UCSD-AML1 (cell line): ENCODE results near the gene KMT2C.

Experiments used
- DNase-seq: peaks from one replicate; lab custom pipeline; 2025; ENCODE audit not compliant: unreplicated experiment; lab: John Stamatoyannopoulos, UW

The KMT2C gene

DNA sequence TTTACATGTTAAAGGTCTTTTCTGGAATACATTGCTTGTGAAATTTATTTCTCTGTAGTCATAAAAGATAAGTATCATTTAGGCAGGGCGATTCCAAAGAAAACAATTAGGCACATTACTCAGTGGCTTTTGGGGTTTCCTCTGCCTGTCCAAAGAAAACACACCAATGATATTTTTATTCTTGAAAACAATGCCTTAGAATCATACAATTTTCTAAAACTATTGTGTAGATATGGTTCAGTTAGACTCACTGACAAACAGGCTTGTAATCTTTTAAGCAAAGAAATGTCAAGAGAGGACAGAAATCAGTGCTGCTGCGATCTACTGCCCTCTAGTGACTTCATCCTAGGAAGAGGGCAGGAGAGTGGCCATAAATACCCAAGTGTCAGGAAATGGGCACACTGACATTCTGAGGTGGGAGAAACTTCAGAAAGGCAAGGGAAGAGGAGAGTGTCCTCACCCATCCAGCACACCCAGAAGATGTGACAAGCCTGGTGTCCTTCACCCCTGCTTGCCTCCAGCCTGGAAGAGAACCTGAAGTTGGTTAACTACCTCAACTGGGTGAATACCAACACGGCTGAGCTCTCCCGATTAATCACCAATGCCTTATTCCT, 289.8 kb downstream of the KMT2C start:
- peak; percentile 8 for DNase-seq

DNA sequence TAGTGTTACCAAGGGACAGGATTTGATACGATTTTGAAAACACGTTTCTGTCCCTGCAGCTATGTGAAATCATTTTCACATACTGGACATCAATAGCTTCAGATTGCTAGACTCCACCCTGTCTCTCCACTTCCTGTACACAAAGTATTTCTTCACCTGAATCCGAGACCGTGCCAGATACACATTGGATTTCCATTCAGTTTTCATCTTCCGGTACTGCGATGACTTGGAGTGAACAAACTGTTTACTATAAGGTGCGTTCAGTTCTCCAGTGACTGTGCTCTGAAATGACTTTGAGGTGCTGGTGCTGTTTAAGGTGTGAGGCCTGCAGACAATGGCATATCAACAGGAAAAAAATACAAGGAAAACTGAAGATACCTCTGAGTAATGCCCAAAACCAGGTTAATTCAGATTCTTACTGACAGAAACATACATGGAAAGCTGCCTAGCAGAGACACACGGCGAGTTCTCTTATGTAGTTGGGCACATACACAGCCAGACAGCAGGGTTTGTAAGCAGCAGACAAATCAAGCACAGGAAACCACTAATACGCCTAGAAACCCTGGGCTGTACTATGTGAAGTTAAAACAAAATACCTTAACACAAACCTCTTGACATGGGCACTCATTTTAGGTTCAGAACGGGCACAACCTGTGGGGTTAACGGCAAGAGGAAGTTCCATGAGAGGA, 291.1 kb downstream of the KMT2C start:
- DNase-seq: no peak

DNA sequence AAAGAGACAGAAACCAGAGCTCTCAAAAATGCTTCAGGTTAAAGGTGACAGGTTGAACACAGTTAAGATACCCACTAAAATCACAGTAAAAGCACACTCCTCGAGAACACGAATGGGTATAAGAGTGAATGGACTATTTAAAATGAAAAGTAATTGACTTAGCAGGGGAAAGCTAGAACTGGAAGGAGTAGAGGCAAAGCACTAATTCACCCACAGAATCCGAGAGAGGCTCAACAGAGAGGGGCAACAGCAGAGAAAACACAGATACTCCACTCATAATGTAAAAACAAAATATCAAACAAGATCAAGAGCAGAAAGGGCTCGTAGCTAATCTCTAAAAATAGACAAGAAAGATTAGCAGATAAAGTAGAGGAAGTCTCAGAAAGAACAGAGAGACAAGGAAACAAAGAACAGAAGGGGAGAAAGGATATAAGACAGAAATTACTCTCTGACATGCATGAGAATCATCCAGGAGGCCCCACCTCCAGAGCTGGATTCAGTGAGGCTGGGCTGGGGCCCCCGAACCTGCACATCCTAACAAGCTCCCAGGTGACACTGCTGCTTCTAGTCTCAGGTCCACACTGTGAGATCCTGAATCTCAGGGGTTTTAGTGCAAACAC, 292.7 kb downstream of the KMT2C start:
- no peak for DNase-seq

DNA sequence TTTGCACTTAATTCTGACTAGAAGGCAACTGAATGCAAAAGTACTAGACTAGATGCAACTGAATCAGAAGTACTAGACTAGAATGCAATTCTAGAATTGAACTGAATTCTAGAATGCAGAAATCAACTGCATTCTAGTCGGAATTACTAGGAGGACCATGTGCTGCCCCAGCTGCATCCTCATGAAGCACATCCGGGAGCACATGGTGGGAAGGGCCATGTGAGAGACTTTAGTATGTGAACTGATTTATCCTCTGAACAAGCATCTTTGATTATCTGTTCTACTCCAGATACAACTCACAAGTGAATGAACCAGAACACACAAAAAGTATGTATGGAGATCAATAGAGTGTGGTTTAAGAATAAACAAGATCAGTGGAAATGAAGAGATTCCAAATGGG, 295.2 kb downstream of the KMT2C start:
- no peak for DNase-seq

DNA sequence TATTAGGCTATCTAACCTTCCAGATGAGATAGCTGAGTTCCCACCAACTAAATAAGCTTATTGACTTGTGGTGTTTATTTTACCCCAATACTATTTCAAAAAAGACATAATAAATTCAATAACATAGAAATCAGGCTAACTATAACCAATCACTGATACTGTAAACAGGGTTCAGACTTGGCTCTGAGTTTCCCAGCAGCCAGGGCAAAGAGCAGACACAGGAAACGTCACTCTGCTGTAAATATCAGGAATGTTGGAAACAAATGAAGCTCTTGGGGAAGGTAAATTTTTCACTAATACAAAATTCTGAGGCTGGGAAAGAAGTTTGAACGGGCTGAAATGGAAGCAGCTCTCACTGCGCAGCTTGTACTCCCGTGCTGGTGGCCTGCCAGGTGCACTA, 295.7 kb downstream of the KMT2C start:
- DNase-seq: no peak

DNA sequence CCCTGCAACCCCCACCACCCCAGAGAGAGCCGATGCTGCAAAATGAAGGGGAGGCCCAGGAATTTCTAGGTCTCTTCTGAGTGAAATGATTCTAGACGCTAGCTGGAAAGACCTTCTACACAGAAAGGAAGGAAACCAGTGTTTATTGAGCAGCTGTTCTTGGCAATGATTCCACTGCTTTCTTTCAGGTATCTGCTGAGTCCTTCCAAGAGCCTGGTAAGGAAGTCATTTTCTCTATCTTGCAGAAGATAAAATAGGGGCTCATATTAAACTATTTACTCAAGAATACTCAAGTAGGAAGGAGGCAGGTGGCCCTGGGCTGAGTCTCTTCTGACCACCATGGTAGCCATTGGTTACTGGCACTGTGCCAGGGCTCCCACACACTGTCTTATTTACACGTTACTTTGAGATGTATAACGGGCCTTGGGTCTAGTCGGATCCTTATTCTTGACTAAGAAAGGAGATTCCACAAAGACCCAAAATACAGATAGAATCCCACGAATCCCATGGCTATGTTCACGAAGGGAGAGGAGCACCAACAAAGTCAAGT, 298.3 kb downstream of the KMT2C start:
- no peak for DNase-seq

DNA sequence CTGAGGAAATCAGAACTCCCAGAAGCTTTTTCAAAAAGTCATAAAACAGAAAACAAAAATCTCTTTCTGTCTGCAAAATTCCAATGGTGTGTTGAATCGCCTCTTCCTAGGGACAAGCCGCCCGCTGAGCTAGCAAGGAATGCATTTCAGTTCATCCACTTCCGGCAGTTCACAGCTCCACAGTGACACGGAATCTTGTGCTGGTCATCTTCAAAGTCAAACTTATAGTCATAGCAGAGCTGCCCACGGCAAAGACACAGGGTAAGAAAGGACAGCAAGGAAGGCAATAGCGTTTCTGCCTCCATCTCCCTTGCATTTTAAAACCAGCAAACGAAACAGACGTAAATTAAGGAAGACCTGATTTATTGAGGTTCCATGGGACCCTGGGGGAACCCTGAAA, 299.1 kb downstream of the KMT2C start:
- no peak for DNase-seq

DNA sequence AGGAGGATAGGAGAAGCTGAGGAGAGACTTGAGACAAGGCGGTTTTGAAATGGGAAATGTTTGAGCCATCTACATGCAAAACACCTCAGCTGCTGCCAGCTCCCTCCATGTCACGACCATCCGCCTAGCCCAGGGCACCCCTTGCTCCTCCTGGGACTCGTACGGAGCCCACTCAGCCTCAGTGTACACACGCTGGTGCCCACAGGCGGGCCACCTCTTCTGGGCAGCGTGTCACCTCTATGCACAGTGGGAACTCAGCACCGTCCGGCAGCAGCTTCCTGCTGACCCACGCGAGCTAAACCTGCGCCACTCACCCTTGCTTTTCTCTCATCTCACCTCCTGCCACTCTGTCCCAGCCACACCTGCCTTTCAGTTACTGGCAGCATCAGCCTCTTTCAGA, 302.0 kb downstream of the KMT2C start:
- DNase-seq: no peak

DNA sequence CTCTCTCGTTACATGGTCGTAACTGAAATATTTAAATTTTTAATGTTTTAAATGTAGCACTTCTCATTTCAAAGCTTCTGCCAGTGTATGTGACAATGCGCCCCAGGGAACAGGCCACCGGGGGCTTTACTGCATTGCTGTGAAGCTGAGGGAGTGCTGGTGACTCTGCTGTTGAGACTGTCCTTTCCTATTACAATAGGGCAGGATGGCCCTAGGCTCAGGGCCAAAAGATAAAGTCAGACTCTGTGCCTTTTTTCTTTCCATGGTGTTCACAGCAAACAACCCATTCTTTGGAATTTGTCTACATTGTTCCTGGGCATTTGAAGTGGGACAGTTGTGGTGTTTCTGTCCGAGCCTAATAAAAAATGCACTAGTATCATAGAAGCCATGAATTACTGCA, 303.0 kb downstream of the KMT2C start:
- DNase-seq: no peak

DNA sequence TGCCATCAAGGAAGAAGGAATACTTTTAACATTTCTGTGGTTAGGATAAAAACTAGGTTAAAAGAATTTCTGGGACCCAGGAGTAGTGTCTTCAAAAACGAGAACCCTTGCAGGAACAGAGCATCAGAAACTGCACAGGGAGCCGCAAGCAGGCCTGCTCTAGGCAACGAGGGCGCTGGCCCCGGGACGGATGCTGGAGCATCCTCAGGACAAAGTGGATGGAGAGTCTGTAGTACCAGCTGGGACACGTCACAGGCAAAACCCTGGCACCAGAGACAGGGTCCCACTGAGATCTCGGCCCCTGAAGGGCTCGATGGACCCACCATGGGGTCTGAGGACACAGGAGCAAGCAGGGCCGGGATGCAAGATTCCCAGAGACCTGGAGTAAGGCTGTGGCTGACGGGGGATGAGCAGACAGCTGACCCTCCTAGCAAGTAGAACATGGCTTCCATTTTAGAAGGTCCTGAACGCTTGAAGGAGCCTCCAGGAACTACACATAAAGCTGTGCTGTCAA, 303.8 kb downstream of the KMT2C start:
- DNase-seq: no peak

DNA sequence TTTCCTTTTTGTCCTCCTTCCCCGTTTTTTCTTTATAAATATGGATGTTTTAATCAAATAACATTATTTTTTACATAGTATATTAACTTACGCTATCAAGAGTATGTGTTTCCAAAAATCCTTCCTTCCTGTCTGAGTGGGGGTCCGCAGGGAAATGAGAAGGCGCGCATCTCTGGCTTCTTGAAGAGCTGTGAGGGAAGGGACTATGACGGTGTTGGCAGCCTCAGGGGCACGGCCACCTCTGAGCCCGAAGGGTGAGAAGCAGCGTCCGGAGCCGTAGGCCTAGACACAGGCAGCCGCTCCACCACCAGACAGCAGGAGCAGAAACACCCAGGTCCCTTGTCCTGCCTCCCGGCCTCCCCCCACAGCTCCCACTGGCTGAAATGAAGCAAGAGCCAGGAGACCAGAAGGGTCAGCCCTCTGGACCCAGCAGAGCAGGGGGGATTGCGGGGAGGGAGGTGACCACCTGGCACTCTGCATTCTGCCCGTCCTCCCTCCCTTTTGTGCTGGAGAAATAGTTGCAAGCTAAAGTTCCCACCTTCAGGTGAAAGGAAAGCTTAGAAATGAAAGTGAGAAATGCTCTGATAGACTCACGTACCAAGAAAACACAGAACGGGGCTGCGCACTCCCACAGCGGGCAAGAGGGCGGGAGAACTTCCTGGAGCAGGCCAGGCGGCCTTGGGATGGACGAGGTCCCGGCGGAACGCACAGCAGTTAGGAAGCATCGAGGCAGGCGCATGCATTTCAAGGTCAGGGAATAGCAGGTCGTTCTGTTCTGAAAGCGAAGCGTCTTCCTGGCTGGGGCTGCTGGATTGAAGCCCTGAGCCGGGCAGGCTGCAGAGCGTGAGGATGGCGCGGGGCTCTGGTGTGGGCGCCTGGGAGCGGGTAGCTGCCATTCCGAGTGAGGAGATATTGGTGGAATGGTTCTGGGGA, 304.9 kb downstream of the KMT2C start:
- DNase-seq: no peak

DNA sequence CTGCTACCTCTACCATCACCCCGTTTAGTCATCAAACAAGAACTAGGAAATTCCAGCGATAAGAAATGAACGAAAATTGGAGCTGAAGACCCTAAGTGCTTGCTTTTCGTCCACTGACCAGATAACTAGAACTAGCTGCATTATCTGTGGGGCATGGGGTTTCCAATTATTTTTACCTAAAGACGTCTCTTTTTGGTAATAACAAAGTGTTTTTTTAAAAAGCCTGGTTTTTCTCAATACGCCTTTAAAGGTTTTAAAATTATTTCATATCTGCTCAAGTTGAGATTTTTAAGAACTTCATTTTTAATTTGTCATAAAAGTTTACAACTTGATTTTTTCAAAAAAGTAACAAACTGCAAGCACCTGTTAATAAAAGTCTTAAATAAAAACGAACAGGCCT, 306.1 kb downstream of the KMT2C start:
- no peak for DNase-seq

DNA sequence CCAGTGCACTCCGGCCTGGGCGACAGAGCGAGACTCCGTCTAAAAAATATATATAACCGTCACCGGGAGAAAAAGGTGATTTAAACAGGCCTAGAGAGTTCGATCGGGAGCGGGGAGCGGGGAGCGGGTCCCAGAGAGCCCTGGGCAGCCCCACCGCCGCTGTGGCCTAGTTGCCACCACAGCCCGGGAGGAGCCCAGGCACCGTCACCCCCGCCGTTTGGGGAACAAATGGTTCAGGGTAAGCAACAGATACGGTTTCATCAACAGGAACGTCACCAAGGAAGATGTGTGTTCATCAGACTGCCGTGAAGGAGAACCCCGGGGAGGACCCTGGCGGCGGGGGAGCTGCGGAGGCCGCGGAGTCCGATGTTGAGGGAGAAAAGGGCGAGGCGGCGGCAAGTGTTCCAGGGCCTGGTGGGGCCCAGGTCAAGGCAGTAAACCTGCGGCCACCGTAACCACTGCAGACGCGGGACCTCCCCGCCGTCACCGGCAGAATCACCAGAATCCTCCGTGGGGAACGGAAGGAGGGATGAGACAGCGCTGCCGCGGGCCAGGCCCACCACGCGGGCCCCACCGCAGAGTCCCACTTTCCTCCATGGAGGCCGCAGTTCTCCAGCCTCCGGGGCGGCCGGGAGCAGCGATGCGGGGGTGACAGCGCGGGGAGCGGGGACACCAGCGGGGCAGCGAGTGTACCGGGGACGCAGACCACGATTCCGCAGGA, 306.9 kb downstream of the KMT2C start:
- DNase-seq: no peak

DNA sequence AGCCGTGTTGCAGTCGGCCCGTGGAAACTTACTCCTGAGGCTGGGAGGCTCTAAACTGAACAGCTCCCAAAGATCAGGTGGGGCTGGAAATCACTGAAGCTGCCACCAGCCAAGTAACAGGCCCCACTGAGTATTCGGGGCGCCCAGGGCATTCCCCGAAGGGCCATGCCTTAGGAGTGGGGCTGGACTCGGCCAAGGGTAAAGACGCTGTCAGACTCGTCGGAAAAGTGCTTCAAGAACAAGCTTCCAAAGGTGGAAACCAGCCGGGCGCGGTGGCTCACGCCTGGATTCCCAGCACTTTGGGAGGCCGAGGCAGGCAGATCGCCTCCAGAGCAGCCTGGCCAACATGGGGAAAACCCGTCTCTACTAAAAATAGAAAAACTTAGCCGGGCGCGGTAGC, 307.6 kb downstream of the KMT2C start:
- DNase-seq: no peak

DNA sequence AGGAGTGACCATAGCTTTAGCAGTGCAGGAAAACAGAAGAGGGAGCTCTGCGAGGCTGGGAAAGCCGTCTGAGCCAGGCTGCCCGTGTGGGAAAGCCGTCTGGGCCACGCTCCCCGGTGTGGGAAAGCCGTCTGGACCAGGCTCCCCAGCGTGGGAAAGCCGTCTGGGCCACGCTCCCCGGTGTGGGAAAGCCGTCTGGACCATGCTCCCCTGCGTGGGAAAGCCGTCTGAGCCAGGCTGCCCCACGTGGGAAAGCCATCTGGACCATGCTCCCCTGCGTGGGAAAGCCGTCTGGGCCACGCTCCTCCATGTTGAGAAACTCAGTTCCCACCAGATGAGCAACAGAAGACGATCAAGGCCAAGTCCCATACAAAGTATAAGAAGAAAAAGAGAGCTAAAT, 308.6 kb downstream of the KMT2C start:
- no peak for DNase-seq

DNA sequence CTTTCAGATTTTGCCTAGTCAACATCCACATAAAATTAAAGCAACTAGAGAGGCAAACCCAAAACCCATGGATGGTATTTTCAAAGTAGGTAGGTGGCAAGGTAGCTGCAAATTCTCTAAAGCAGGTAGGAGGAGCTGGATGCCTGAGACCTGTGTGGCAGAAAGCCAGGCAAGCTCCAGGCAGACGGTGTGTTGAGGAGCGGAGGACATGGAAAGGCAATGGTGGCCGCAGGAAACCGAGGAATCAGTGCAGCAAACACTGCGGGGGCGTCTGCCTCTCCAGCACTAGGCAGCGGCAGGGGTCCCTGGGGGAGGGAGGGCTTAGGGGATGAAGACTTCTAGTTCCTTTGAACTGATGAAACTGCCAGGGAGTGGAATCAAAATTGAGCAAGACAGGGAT, 309.1 kb downstream of the KMT2C start:
- DNase-seq: no peak

DNA sequence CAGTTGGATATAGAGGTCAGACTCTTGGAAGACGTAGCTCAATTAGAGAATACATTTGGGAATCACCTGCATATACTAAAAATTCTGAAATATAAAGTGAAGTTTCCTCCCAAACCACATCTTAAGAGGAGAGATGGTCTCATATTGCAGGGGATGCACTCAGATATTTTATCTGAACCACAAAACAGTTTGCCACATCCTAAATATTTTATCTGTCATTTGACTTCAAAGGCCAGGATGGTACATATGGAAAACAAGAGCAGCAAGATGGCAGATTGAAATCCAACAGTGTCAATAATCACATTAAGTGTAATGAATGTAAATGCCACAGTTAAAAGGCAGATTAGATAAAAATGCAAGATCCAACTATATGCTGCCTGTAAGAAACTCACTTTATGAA, 313.3 kb downstream of the KMT2C start:
- no peak for DNase-seq

DNA sequence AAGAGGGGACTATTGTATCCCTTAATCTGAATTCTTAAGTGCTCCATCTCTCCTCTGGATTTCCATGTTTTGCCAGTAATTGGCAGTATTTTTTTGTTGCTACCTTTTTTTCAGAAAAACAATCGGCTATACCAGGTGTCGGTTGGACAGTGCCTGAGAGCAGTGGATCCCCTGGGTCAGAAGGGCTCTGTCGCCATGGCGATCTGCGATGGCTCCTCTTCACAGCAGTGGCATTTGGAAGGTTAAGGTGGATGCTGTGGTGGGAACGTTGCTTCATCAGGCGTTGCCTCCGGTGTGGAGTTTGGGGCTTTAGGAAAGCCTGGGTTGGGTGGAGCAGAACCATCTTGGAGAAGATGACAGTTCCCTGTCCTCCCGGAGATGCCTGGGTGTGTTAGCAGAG, 314.4 kb downstream of the KMT2C start:
- no peak for DNase-seq

DNA sequence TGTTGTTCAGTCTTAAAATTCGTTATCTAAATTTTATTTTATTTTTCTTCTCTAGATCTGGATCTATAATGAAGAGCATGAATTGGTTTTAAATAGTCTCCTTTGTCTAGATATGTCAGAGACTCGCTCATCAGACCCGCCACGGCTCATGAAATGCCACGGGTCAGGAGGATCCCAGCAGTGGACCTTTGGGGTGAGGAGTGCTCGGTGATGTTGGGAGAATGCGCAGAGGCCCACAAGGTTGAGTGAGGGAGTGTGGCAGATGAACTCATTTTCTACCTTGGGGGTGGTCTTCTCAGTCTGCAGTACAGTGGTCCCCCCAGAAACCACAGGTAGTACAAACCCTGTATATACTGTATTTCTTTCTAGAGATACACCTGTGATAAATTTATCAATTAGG, 315.0 kb downstream of the KMT2C start:
- no peak for DNase-seq

DNA sequence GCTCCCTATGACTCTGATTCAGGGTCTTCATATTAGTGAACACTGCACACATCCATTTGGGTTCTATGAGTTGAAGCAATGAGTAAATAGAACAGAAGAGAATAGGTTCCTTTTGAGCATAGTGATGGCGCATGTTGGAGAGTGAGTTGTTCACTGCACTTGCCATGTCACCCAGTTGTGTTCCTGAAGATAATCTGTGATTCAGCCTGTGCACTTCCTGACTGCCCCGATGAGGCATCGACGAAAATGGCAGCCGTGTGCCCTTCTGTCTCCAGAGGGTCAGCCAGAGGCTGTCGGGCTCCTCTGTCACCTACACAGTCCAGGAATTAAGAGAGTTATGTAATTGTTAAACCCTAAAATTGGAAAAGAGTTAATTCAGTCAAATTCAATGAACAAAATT, 315.6 kb downstream of the KMT2C start:
- no peak for DNase-seq

DNA sequence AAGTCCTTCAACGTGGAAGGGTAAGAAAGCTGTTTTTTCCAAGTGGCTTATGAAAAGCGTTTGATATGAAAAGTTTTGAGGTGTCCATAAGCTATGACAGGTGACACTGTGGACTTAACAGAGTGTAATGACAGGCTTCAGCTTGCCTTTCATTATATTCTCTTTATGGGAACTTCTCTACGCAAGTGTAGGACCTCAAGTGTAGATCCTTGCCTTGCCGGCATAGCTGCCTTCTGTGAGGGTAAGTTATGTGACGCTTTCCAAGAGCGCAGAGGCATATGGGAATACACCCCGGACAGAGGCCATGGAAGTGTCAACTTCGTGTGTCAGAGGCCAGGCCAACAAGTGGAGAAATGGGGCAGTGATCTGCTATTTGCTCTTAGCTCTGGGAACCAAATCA, 318.4 kb downstream of the KMT2C start:
- no peak for DNase-seq
